ENCODE results near the gene SH3PXD2A. TPM values are rescaled to one million over a fixed set of nuclear protein-coding genes. Genes with fewer than 3 reads are reported as not detected.

SH3PXD2A gene
- total and polyA plus RNA-seq, 4 donors, result 23.1 to 41.2 (median 32.7) TPM

GRCh38 chr10:103808780-103809179 lies 46.6 kb downstream of the SH3PXD2A start:
- peak in 2 of 6 donors; percentile 15 to 68 for DNase-seq (ENCODE audit: low read depth in 4 of 6, low spot score in 6 of 6)
- Histone ChIP-seq H3K36me3 (ENCODE audit: control insufficient read depth, insufficient read depth, low read length) (no peaks in the 10 kb centered on the region), H3K4me3 (ENCODE audit: low read depth, low read length) (no peak overlapping the region), H3K27ac (ENCODE audit: low read depth, low read length) (no peak overlapping the region), H3K4me1 (ENCODE audit: control insufficient read depth, insufficient read depth, low read length) (peaks cover 41% of the 10 kb centered on the region), H3K9me3 (ENCODE audit: control insufficient read depth, insufficient read depth, low read length) (no peaks in the 10 kb centered on the region), H3K27me3 (ENCODE audit: control insufficient read depth, insufficient read depth, low read length) (no peaks in the 10 kb centered on the region)
- 80% methylated on average over 1 of the region's 2 CpGs for WGBS (ENCODE audit: insufficient coverage)

GRCh38 chr10:103807996-103808395 lies 47.4 kb downstream of the SH3PXD2A start:
- 77% methylated on average over 6 of the region's 6 CpGs for WGBS (ENCODE audit: insufficient coverage)
- H3K27me3 ChIP-seq (ENCODE audit: control insufficient read depth, insufficient read depth, low read length), result no peaks in the 10 kb centered on the region
- no peak overlapping the region for H3K27ac ChIP-seq (ENCODE audit: low read depth, low read length)
- no peaks in the 10 kb centered on the region for H3K36me3 ChIP-seq (ENCODE audit: control insufficient read depth, insufficient read depth, low read length)
- H3K4me1 ChIP-seq (ENCODE audit: control insufficient read depth, insufficient read depth, low read length), result peaks cover 41% of the 10 kb centered on the region
- H3K9me3 ChIP-seq (ENCODE audit: control insufficient read depth, insufficient read depth, low read length), result no peaks in the 10 kb centered on the region
- H3K4me3 ChIP-seq (ENCODE audit: low read depth, low read length), result no peak overlapping the region
- no peak for DNase-seq (ENCODE audit: low read depth in 4 of 6, low spot score in 6 of 6)

- no peaks in the 10 kb centered on the region for H3K9me3 ChIP-seq (ENCODE audit: control insufficient read depth, insufficient read depth, low read length)
- no peak for DNase-seq (ENCODE audit: low read depth in 4 of 6, low spot score in 6 of 6)
- peaks cover 44% of the 10 kb centered on the region for H3K4me1 ChIP-seq (ENCODE audit: control insufficient read depth, insufficient read depth, low read length)
- no peaks in the 10 kb centered on the region for H3K36me3 ChIP-seq (ENCODE audit: control insufficient read depth, insufficient read depth, low read length)
- H3K4me3 ChIP-seq (ENCODE audit: low read depth, low read length), result no peak overlapping the region
- no peak overlapping the region for H3K27ac ChIP-seq (ENCODE audit: low read depth, low read length)
- no peaks in the 10 kb centered on the region for H3K27me3 ChIP-seq (ENCODE audit: control insufficient read depth, insufficient read depth, low read length)
- WGBS (ENCODE audit: insufficient coverage), result 93% methylated on average over 6 of the region's 12 CpGs
These were observed 48.8 kb downstream of the SH3PXD2A start for GRCh38 chr10:103806395-103807187.

GRCh38 chr10:103805781-103806180 lies 49.6 kb downstream of the SH3PXD2A start:
- Histone ChIP-seq H3K4me3 (ENCODE audit: low read depth, low read length) (no peak overlapping the region), H3K4me1 (ENCODE audit: control insufficient read depth, insufficient read depth, low read length) (peaks cover 44% of the 10 kb centered on the region), H3K27me3 (ENCODE audit: control insufficient read depth, insufficient read depth, low read length) (no peaks in the 10 kb centered on the region), H3K9me3 (ENCODE audit: control insufficient read depth, insufficient read depth, low read length) (no peaks in the 10 kb centered on the region), H3K36me3 (ENCODE audit: control insufficient read depth, insufficient read depth, low read length) (no peaks in the 10 kb centered on the region), H3K27ac (ENCODE audit: low read depth, low read length) (no peak overlapping the region)
- 97% methylated on average over 6 of the region's 6 CpGs for WGBS (ENCODE audit: insufficient coverage)
- DNase-seq (ENCODE audit: low read depth in 4 of 6, low spot score in 6 of 6), result no peak

- peaks cover 40% of the 10 kb centered on the region for H3K4me1 ChIP-seq (ENCODE audit: control insufficient read depth, insufficient read depth, low read length)
- no peaks in the 10 kb centered on the region for H3K9me3 ChIP-seq (ENCODE audit: control insufficient read depth, insufficient read depth, low read length)
- no peak overlapping the region for H3K4me3 ChIP-seq (ENCODE audit: low read depth, low read length)
- no peaks in the 10 kb centered on the region for H3K27me3 ChIP-seq (ENCODE audit: control insufficient read depth, insufficient read depth, low read length)
- H3K36me3 ChIP-seq (ENCODE audit: control insufficient read depth, insufficient read depth, low read length), result no peaks in the 10 kb centered on the region
- DNase-seq (ENCODE audit: low read depth in 4 of 6, low spot score in 6 of 6), result no peak
- no peak overlapping the region for H3K27ac ChIP-seq (ENCODE audit: low read depth, low read length)
- WGBS (ENCODE audit: insufficient coverage), result 61% methylated on average over 3 of the region's 4 CpGs
These were observed 50.5 kb downstream of the SH3PXD2A start for GRCh38 chr10:103804871-103805270.

GRCh38 chr10:103803941-103804340 lies 51.4 kb downstream of the SH3PXD2A start:
- H3K27me3 ChIP-seq (ENCODE audit: control insufficient read depth, insufficient read depth, low read length), result no peaks in the 10 kb centered on the region
- peaks cover 40% of the 10 kb centered on the region for H3K4me1 ChIP-seq (ENCODE audit: control insufficient read depth, insufficient read depth, low read length)
- no peaks in the 10 kb centered on the region for H3K36me3 ChIP-seq (ENCODE audit: control insufficient read depth, insufficient read depth, low read length)
- WGBS (ENCODE audit: insufficient coverage), result 93% methylated on average over 2 of the region's 3 CpGs
- H3K4me3 ChIP-seq (ENCODE audit: low read depth, low read length), result no peak overlapping the region
- no peak for DNase-seq (ENCODE audit: low read depth in 4 of 6, low spot score in 6 of 6)
- H3K9me3 ChIP-seq (ENCODE audit: control insufficient read depth, insufficient read depth, low read length), result no peaks in the 10 kb centered on the region
- H3K27ac ChIP-seq (ENCODE audit: low read depth, low read length), result no peak overlapping the region

GRCh38 chr10:103802637-103803353 lies 52.6 kb downstream of the SH3PXD2A start:
- Histone ChIP-seq H3K27me3 (ENCODE audit: control insufficient read depth, insufficient read depth, low read length) (no peaks in the 10 kb centered on the region), H3K9me3 (ENCODE audit: control insufficient read depth, insufficient read depth, low read length) (no peaks in the 10 kb centered on the region), H3K4me1 (ENCODE audit: control insufficient read depth, insufficient read depth, low read length) (peaks cover 29% of the 10 kb centered on the region), H3K36me3 (ENCODE audit: control insufficient read depth, insufficient read depth, low read length) (peaks cover 6% of the 10 kb centered on the region), H3K27ac (ENCODE audit: low read depth, low read length) (no peak overlapping the region), H3K4me3 (ENCODE audit: low read depth, low read length) (no peak overlapping the region)
- 83% methylated on average over 3 of the region's 7 CpGs for WGBS (ENCODE audit: insufficient coverage)
- DNase-seq (ENCODE audit: low read depth in 4 of 6, low spot score in 6 of 6), result no peak

- H3K27me3 ChIP-seq (ENCODE audit: control insufficient read depth, insufficient read depth, low read length), result no peaks in the 10 kb centered on the region
- 87% methylated on average over 5 of the region's 6 CpGs for WGBS (ENCODE audit: insufficient coverage)
- H3K27ac ChIP-seq (ENCODE audit: low read depth, low read length), result no peak overlapping the region
- no peak for DNase-seq (ENCODE audit: low read depth in 4 of 6, low spot score in 6 of 6)
- H3K36me3 ChIP-seq (ENCODE audit: control insufficient read depth, insufficient read depth, low read length), result peaks cover 6% of the 10 kb centered on the region
- H3K4me3 ChIP-seq (ENCODE audit: low read depth, low read length), result no peak overlapping the region
- H3K4me1 ChIP-seq (ENCODE audit: control insufficient read depth, insufficient read depth, low read length), result peaks cover 22% of the 10 kb centered on the region
- no peaks in the 10 kb centered on the region for H3K9me3 ChIP-seq (ENCODE audit: control insufficient read depth, insufficient read depth, low read length)
These were observed 53.3 kb downstream of the SH3PXD2A start for GRCh38 chr10:103802081-103802480.

- 84% methylated on average over 8 of the region's 10 CpGs for WGBS (ENCODE audit: insufficient coverage)
- no peak overlapping the region for H3K4me3 ChIP-seq (ENCODE audit: low read depth, low read length)
- no peak for DNase-seq (ENCODE audit: low read depth in 4 of 6, low spot score in 6 of 6)
These were observed 54.4 kb downstream of the SH3PXD2A start for GRCh38 chr10:103800789-103801540.

More at GRCh38 chr10:103800789-103801540, 54.4 kb downstream of the SH3PXD2A start:
- Histone ChIP-seq H3K9me3 (ENCODE audit: control insufficient read depth, insufficient read depth, low read length) (no peaks in the 10 kb centered on the region), H3K27me3 (ENCODE audit: control insufficient read depth, insufficient read depth, low read length) (no peaks in the 10 kb centered on the region), H3K27ac (ENCODE audit: low read depth, low read length) (no peak overlapping the region), H3K36me3 (ENCODE audit: control insufficient read depth, insufficient read depth, low read length) (peaks cover 6% of the 10 kb centered on the region), H3K4me1 (ENCODE audit: control insufficient read depth, insufficient read depth, low read length) (peaks cover 17% of the 10 kb centered on the region)

Measured in spinal cord (tissue), 10 donors.